ENCODE results near the gene TBCD. TPM values are rescaled to one million over a fixed set of nuclear protein-coding genes. Genes with fewer than 3 reads are reported as not detected.

Gene TBCD
- polyA plus RNA-seq, 1 donor from 2014 or later, result 67.2 TPM

DNA sequence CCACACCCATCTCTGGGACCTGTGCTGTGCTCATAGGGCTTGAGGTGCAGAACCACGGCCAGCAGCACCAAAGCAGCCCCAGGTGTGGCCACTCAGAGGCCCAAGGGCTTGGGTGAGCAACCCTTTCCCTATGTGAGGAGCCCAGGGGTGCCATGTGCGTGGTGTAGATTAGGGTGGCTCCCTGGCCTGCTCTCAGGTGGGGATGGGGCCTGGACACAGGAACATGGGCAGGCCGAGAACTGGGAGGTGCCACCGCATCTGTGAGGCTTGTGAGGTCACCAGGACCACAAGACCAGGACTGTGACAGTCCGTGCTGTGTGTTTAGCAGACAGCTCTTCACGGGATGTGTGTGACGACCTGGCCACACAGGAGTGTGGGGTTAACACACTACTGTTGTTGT lies 191.5 kb downstream of the TBCD start:
- Histone ChIP-seq H3K9ac (ENCODE audit: low read length) (no peak overlapping the region), H3K9me2 (ENCODE audit: insufficient read depth, low read length) (no peaks in the 10 kb centered on the region), H3K4me3 (ENCODE audit: low read length) (no peak overlapping the region), H4K20me1 (ENCODE audit: insufficient read depth) (no peaks in the 10 kb centered on the region), H3K79me2 (replicated peaks; ENCODE audit: insufficient read depth, low read length) (no peaks in the 10 kb centered on the region), H3K4me2 (ENCODE audit: low read length) (no peak overlapping the region), H3K9me3 (ENCODE audit: low read length) (peaks cover 29% of the 10 kb centered on the region), H3K27me3 (ENCODE audit: insufficient read depth, low read depth, low read length) (no peaks in the 10 kb centered on the region), H3F3A (ENCODE audit: insufficient read depth, low read length, poor library complexity, severe bottlenecking) (no peaks in the 10 kb centered on the region), H3K36me3 (ENCODE audit: insufficient read depth, low read length) (peaks cover 32% of the 10 kb centered on the region), H2AFZ (ENCODE audit: low read depth, low read length) (no peak overlapping the region), H3K27ac (ENCODE audit: low read length) (no peak overlapping the region)
- no peak for TF ChIP-seq EP300 (conservative IDR thresholded peaks at IDR 0.05; ENCODE audit: poor library complexity, severe bottlenecking)
- no peak for TF ChIP-seq TAF1 (IDR thresholded peaks at IDR 0.05; ENCODE audit: low read depth)
- TF ChIP-seq, protein P1, sequence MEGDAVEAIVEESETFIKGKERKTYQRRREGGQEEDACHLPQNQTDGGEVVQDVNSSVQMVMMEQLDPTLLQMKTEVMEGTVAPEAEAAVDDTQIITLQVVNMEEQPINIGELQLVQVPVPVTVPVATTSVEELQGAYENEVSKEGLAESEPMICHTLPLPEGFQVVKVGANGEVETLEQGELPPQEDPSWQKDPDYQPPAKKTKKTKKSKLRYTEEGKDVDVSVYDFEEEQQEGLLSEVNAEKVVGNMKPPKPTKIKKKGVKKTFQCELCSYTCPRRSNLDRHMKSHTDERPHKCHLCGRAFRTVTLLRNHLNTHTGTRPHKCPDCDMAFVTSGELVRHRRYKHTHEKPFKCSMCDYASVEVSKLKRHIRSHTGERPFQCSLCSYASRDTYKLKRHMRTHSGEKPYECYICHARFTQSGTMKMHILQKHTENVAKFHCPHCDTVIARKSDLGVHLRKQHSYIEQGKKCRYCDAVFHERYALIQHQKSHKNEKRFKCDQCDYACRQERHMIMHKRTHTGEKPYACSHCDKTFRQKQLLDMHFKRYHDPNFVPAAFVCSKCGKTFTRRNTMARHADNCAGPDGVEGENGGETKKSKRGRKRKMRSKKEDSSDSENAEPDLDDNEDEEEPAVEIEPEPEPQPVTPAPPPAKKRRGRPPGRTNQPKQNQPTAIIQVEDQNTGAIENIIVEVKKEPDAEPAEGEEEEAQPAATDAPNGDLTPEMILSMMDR (IDR thresholded peaks at IDR 0.05; ENCODE audit: poor library complexity, severe bottlenecking), result no peak
- no peak for TF ChIP-seq POLR2AphosphoS5 (IDR thresholded peaks at IDR 0.05)
- no peak for TF ChIP-seq MXI1 (conservative IDR thresholded peaks at IDR 0.05; ENCODE audit: poor library complexity, severe bottlenecking)
- TF ChIP-seq EZH2 (IDR thresholded peaks at IDR 0.05; ENCODE audit: borderline replicate concordance, insufficient read depth, low read length, poor library complexity, severe bottlenecking), result no peak
- TF ChIP-seq, protein P2, sequence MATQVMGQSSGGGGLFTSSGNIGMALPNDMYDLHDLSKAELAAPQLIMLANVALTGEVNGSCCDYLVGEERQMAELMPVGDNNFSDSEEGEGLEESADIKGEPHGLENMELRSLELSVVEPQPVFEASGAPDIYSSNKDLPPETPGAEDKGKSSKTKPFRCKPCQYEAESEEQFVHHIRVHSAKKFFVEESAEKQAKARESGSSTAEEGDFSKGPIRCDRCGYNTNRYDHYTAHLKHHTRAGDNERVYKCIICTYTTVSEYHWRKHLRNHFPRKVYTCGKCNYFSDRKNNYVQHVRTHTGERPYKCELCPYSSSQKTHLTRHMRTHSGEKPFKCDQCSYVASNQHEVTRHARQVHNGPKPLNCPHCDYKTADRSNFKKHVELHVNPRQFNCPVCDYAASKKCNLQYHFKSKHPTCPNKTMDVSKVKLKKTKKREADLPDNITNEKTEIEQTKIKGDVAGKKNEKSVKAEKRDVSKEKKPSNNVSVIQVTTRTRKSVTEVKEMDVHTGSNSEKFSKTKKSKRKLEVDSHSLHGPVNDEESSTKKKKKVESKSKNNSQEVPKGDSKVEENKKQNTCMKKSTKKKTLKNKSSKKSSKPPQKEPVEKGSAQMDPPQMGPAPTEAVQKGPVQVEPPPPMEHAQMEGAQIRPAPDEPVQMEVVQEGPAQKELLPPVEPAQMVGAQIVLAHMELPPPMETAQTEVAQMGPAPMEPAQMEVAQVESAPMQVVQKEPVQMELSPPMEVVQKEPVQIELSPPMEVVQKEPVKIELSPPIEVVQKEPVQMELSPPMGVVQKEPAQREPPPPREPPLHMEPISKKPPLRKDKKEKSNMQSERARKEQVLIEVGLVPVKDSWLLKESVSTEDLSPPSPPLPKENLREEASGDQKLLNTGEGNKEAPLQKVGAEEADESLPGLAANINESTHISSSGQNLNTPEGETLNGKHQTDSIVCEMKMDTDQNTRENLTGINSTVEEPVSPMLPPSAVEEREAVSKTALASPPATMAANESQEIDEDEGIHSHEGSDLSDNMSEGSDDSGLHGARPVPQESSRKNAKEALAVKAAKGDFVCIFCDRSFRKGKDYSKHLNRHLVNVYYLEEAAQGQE (IDR thresholded peaks at IDR 0.05; ENCODE audit: borderline replicate concordance), result no peak
- no peak for TF ChIP-seq RAD21 (conservative IDR thresholded peaks at IDR 0.05)
- TF ChIP-seq SMC3 (conservative IDR thresholded peaks at IDR 0.05; ENCODE audit: poor library complexity), result no peak

DNA sequence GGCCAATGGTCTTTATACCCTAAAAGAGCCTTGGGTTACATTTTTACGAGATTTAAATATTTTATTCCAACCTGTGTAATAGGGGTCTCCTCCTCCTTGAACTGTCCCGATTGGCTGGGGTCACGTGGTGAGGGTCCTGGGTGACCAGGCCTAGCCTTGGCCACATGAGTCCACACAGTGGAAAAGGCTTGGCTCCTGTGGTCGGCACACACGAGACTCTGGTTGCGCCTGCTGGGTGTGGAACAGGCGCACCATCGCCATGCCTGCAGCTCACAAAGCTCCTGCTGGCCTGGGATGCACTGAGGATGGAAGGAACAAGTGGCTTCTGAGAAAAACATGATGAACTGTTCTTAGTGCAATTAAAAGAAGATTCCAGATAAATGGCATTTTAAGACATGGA lies 191.9 kb downstream of the TBCD start:
- Histone ChIP-seq H3K36me3 (ENCODE audit: insufficient read depth, low read length) (peaks cover 32% of the 10 kb centered on the region), H3K79me2 (replicated peaks; ENCODE audit: insufficient read depth, low read length) (no peaks in the 10 kb centered on the region), H3F3A (ENCODE audit: insufficient read depth, low read length, poor library complexity, severe bottlenecking) (no peaks in the 10 kb centered on the region), H3K9ac (ENCODE audit: low read length) (no peak overlapping the region), H3K27ac (ENCODE audit: low read length) (no peak overlapping the region), H2AFZ (ENCODE audit: low read depth, low read length) (no peak overlapping the region), H3K4me3 (ENCODE audit: low read length) (no peak overlapping the region), H3K4me2 (ENCODE audit: low read length) (no peak overlapping the region), H4K20me1 (ENCODE audit: insufficient read depth) (no peaks in the 10 kb centered on the region), H3K9me2 (ENCODE audit: insufficient read depth, low read length) (no peaks in the 10 kb centered on the region), H3K27me3 (ENCODE audit: insufficient read depth, low read depth, low read length) (no peaks in the 10 kb centered on the region), H3K9me3 (ENCODE audit: low read length) (peaks cover 32% of the 10 kb centered on the region)
- TF ChIP-seq, protein P2 (IDR thresholded peaks at IDR 0.05; ENCODE audit: borderline replicate concordance), result no peak
- no peak for TF ChIP-seq RAD21 (conservative IDR thresholded peaks at IDR 0.05)
- no peak for TF ChIP-seq EZH2 (IDR thresholded peaks at IDR 0.05; ENCODE audit: borderline replicate concordance, insufficient read depth, low read length, poor library complexity, severe bottlenecking)
- TF ChIP-seq EP300 (conservative IDR thresholded peaks at IDR 0.05; ENCODE audit: poor library complexity, severe bottlenecking), result no peak
- TF ChIP-seq TAF1 (IDR thresholded peaks at IDR 0.05; ENCODE audit: low read depth), result no peak
- TF ChIP-seq, protein P1 (IDR thresholded peaks at IDR 0.05; ENCODE audit: poor library complexity, severe bottlenecking), result no peak
- no peak for TF ChIP-seq POLR2AphosphoS5 (IDR thresholded peaks at IDR 0.05)
- TF ChIP-seq MXI1 (conservative IDR thresholded peaks at IDR 0.05; ENCODE audit: poor library complexity, severe bottlenecking), result no peak
- no peak for TF ChIP-seq SMC3 (conservative IDR thresholded peaks at IDR 0.05; ENCODE audit: poor library complexity)

Data from neural cell (in vitro differentiated cells).